Hepatocyte (in vitro differentiated cells): Measurements from ENCODE around the gene MC1R. TPM values are rescaled to one million over a fixed set of nuclear protein-coding genes. Genes with fewer than 3 reads are reported as not detected.

Experiments used
- DNase-seq: peaks from one replicate; pipeline ENCODE4 v3.0.0-alpha.2; 2016; ENCODE audit warnings: low spot score
- H2AFZ ChIP-seq: fragments of 200-600 bp; sonication (generic); 2 replicates; pipeline ENCODE4 v1.6.0; 2016; ENCODE audit warnings: antibody characterized with exemption, mild to moderate bottlenecking
- H3K27ac ChIP-seq: fragments of 200-600 bp; sonication (generic); 2 replicates; pipeline ENCODE4 v1.5.1; 2016; ENCODE audit warnings: mild to moderate bottlenecking
- H3K27me3 ChIP-seq: fragments of 200-600 bp; sonication (generic); 2 replicates; pipeline ENCODE4 v1.6.1; 2016
- H3K36me3 ChIP-seq: fragments of 200-600 bp; sonication (generic); replicated peaks from 2 replicates; pipeline ENCODE4 v1.5.1; 2016; ENCODE audit warnings: low read depth; ENCODE audit not compliant: insufficient read depth
- H3K4me1 ChIP-seq: fragments of 200-600 bp; sonication (generic); 2 replicates; pipeline ENCODE4 v1.5.1; 2016; ENCODE audit warnings: mild to moderate bottlenecking, moderate library complexity; ENCODE audit not compliant: insufficient read depth
- H3K4me2 ChIP-seq: fragments of 200-600 bp; sonication (generic); 2 replicates; pipeline ENCODE4 v1.6.0; 2016
- H3K4me3 ChIP-seq: fragments of 200-600 bp; sonication (generic); 2 replicates; pipeline ENCODE4 v1.5.1; 2016; ENCODE audit warnings: mild to moderate bottlenecking
- H3K79me2 ChIP-seq: fragments of 200-600 bp; sonication (generic); 2 replicates; pipeline ENCODE4 v1.6.0; 2017; ENCODE audit warnings: mild to moderate bottlenecking
- H3K9me2 ChIP-seq: fragments of 200-600 bp; sonication (generic); replicated peaks from 2 replicates; pipeline ENCODE4 v1.6.0; 2017; ENCODE audit warnings: mild to moderate bottlenecking; ENCODE audit not compliant: insufficient read depth
- H3K9me3 ChIP-seq: fragments of 200-600 bp; sonication (generic); 2 replicates; pipeline ENCODE4 v1.5.1; 2016; ENCODE audit warnings: low read depth, mild to moderate bottlenecking
- H4K20me1 ChIP-seq: fragments of 200-600 bp; sonication (generic); 2 replicates; pipeline ENCODE4 v1.6.0; 2016; ENCODE audit warnings: mild to moderate bottlenecking; ENCODE audit not compliant: insufficient read depth, poor library complexity, severe bottlenecking
- CTCF ChIP-seq: fragments of 200-600 bp; sonication (generic); IDR thresholded peaks from 2 replicates; pipeline ENCODE4 v1.5.1; 2016; ENCODE audit warnings: antibody characterized with exemption, mild to moderate bottlenecking; ENCODE audit not compliant: poor library complexity
- EZH2 ChIP-seq: fragments of 200-600 bp; sonication (generic); IDR thresholded peaks from 2 replicates; pipeline ENCODE4 v1.6.1; 2016; ENCODE audit warnings: antibody characterized with exemption, mild to moderate bottlenecking, borderline replicate concordance
- EZH2phosphoT487 ChIP-seq: fragments of 200-600 bp; sonication (generic); IDR thresholded peaks from one replicate; pipeline ENCODE4 v1.6.1; 2018; ENCODE audit warnings: antibody characterized with exemption, mild to moderate bottlenecking, low read depth, moderate library complexity; ENCODE audit not compliant: unreplicated experiment, severe bottlenecking
- WGBS: methylation state at CpG from one replicate; pipeline ENCODE4 v1.1.6; 2016; ENCODE audit warnings: low lambda C conversion rate; ENCODE audit errors: missing lambda C conversion rate; 5-methylcytosine and 5-hydroxymethylcytosine counted together
- polyA plus RNA-seq: library from polyadenylated mRNA; unstranded; fragments of >200 nt; fragmentation: Nextera tagmentation; extraction: Ambion mirVana; gene quantifications from 2 replicates; pipeline ENCODE4 v1.2.1, GENCODE V29; 2016
- total RNA-seq: library from RNA; depleted of rRNA; stranded (reverse); fragments of >200 nt; gene quantifications from 2 replicates; pipeline ENCODE4 v1.2.3, GENCODE V29; 2014

MC1R gene
- total and polyA plus RNA-seq, 2 experiments from 2014 or later, result 3.4 to 4.2 TPM

- no peaks in the 10 kb centered on the region for H3K9me3 ChIP-seq
- peaks cover 2% of the 10 kb centered on the region for H4K20me1 ChIP-seq
- no peak overlapping the region for H3K27ac ChIP-seq
- H3K27me3 ChIP-seq, result no peaks in the 10 kb centered on the region
- DNase-seq, result no peak
- H3K4me3 ChIP-seq, result no peak overlapping the region
- peaks cover 15% of the 10 kb centered on the region for H3K79me2 ChIP-seq
- H2AFZ ChIP-seq, result no peak overlapping the region
- TF ChIP-seq EZH2, result no peak
- TF ChIP-seq CTCF, result no peak
- no peak for TF ChIP-seq EZH2phosphoT487
- WGBS, result 95% methylated on average over 11 of the region's 11 CpGs
- peaks cover 4% of the 10 kb centered on the region for H3K4me1 ChIP-seq
- no peaks in the 10 kb centered on the region for H3K9me2 ChIP-seq
- no peak overlapping the region for H3K4me2 ChIP-seq
- H3K36me3 ChIP-seq, result no peaks in the 10 kb centered on the region
Measured at GRCh38 chr16:89953671-89954406, 35.2 kb downstream of the MC1R start.

GRCh38 chr16:89954462-89954861, 35.8 kb downstream of the MC1R start:
- H3K4me2 ChIP-seq, result no peak overlapping the region
- no peak for TF ChIP-seq EZH2phosphoT487
- no peak for TF ChIP-seq CTCF
- TF ChIP-seq EZH2, result no peak
- H3K9me2 ChIP-seq, result no peaks in the 10 kb centered on the region
- no peak for DNase-seq
- H3K36me3 ChIP-seq, result no peaks in the 10 kb centered on the region
- H3K27ac ChIP-seq, result no peak overlapping the region
- H3K4me3 ChIP-seq, result no peak overlapping the region
- peaks cover 2% of the 10 kb centered on the region for H4K20me1 ChIP-seq
- no peaks in the 10 kb centered on the region for H3K27me3 ChIP-seq
- H2AFZ ChIP-seq, result no peak overlapping the region
- H3K9me3 ChIP-seq, result no peaks in the 10 kb centered on the region
- peaks cover 1% of the 10 kb centered on the region for H3K4me1 ChIP-seq
- 97% methylated on average over 15 of the region's 15 CpGs for WGBS
- peaks cover 11% of the 10 kb centered on the region for H3K79me2 ChIP-seq

GRCh38 chr16:89955001-89955685, 36.5 kb downstream of the MC1R start:
- Histone ChIP-seq H3K36me3 (no peaks in the 10 kb centered on the region), H2AFZ (no peak overlapping the region)

More at GRCh38 chr16:89955001-89955685, 36.5 kb downstream of the MC1R start:
- Histone ChIP-seq H3K4me2 (no peak overlapping the region), H3K9me2 (no peaks in the 10 kb centered on the region), H3K9me3 (no peaks in the 10 kb centered on the region), H3K27me3 (no peaks in the 10 kb centered on the region), H3K79me2 (peaks cover 4% of the 10 kb centered on the region), H3K27ac (no peak overlapping the region), H4K20me1 (no peaks in the 10 kb centered on the region), H3K4me1 (no peaks in the 10 kb centered on the region), H3K4me3 (no peak overlapping the region)
- no peak for TF ChIP-seq EZH2
- TF ChIP-seq EZH2phosphoT487, result no peak
- TF ChIP-seq CTCF, result no peak
- 95% methylated on average over 15 of the region's 15 CpGs for WGBS
- DNase-seq, result no peak
